AG04450 (cell line): Measurements from ENCODE around the gene SLC13A1. TPM values are rescaled to one million over a fixed set of nuclear protein-coding genes. Genes with fewer than 3 reads are reported as not detected.

ENCODE experiments used
- CTCF ChIA-PET: fragments of 300-600, 350-600 bp; formaldehyde crosslinking; extraction: SDS; loops from one replicate; lab custom pipeline; 2022; ENCODE audit warnings: antibody characterized with exemption, inconsistent platforms; lab: Charles Lee
- POLR2A ChIA-PET: fragments of 350-600 bp; formaldehyde crosslinking; extraction: SDS; loops from one replicate; lab custom pipeline; 2021; ENCODE audit warnings: antibody characterized with exemption, inconsistent platforms; lab: Yijun Ruan, JAX
- DNase-seq: peaks from one replicate; pipeline ENCODE4 v3.0.0-alpha.2; 2011; ENCODE audit warnings: low read depth, low spot score
- H3K27ac ChIP-seq: one replicate; pipeline ENCODE4 v1.5.1; 2012; ENCODE audit warnings: low read depth, low read length, control low read depth
- H3K27me3 ChIP-seq: one replicate; pipeline ENCODE4 v1.6.0; 2012; ENCODE audit warnings: low read length; ENCODE audit not compliant: control insufficient read depth, insufficient read depth
- H3K4me3 ChIP-seq: 2 replicates; pipeline ENCODE4 v1.5.1; 2011; ENCODE audit warnings: mild to moderate bottlenecking, low read depth, low read length, control low read depth
- H3K9me3 ChIP-seq: 2 replicates; pipeline ENCODE4 v1.5.1; 2012; ENCODE audit warnings: low read length; ENCODE audit not compliant: control insufficient read depth, insufficient read depth
- polyA plus RNA-seq: library from polyadenylated mRNA; depleted of rRNA; stranded (reverse); fragments of >200 nt; gene quantifications from 2 replicates; pipeline ENCODE4 v1.2.3, GENCODE V29; 2011; rRNA removed
- TF ChIP-seq, protein P1 (sequence below): IDR thresholded peaks from 2 replicates; pipeline ENCODE4 v1.5.1; 2011; ENCODE audit warnings: low read depth, low read length, control low read depth, inconsistent platforms

Gene SLC13A1
- polyA plus RNA-seq, 1 experiment: not detected

DNA sequence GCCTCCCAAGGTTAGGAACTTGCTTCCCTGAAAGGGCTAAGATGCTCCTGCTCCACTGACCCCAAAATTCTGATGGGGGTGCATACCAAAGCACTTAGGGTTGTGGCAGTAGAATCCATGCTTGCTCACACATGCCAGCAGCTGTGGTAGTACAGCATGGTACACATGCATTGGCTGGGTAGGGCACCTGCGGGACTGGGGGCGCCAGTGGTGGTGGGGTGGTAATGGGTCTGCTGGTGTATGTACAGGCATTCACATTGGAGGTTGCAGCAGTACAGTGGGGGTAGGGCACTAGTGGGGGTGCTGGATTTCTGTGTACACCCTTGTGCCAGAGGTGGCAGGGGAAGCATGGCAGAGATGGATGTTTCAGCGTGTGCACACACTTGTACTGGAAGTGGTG is 132.0 kb downstream of the SLC13A1 start:
- H3K27me3 ChIP-seq: no peaks in the 10 kb centered on the region
- ChIA-PET POLR2A (no interaction called here), CTCF (no interaction called here)
- TF ChIP-seq, protein P1, sequence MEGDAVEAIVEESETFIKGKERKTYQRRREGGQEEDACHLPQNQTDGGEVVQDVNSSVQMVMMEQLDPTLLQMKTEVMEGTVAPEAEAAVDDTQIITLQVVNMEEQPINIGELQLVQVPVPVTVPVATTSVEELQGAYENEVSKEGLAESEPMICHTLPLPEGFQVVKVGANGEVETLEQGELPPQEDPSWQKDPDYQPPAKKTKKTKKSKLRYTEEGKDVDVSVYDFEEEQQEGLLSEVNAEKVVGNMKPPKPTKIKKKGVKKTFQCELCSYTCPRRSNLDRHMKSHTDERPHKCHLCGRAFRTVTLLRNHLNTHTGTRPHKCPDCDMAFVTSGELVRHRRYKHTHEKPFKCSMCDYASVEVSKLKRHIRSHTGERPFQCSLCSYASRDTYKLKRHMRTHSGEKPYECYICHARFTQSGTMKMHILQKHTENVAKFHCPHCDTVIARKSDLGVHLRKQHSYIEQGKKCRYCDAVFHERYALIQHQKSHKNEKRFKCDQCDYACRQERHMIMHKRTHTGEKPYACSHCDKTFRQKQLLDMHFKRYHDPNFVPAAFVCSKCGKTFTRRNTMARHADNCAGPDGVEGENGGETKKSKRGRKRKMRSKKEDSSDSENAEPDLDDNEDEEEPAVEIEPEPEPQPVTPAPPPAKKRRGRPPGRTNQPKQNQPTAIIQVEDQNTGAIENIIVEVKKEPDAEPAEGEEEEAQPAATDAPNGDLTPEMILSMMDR: no peak
- H3K9me3 ChIP-seq: peaks cover 19% of the 10 kb centered on the region
- H3K4me3 ChIP-seq: no peak overlapping the region
- no peak overlapping the region for H3K27ac ChIP-seq
- DNase-seq: no peak

Other genes with a start within 250 kb of the SLC13A1 start
- gene TAS2R16, start 204.3 kb downstream of the SLC13A1 start, polyA plus RNA-seq: not detected in 2 replicates